ENCODE measurements around the gene SLC12A5. TPM values are rescaled to one million over a fixed set of nuclear protein-coding genes. Genes with fewer than 3 reads are reported as not detected.
"Not testable (repeated sequence)": the region's sequence is repeated elsewhere in the genome, so short reads cannot be mapped to it uniquely, and the experiment has no call there.

SLC12A5 gene
- total RNA-seq, 1 donor from 2014 or later: not detected

DNA sequence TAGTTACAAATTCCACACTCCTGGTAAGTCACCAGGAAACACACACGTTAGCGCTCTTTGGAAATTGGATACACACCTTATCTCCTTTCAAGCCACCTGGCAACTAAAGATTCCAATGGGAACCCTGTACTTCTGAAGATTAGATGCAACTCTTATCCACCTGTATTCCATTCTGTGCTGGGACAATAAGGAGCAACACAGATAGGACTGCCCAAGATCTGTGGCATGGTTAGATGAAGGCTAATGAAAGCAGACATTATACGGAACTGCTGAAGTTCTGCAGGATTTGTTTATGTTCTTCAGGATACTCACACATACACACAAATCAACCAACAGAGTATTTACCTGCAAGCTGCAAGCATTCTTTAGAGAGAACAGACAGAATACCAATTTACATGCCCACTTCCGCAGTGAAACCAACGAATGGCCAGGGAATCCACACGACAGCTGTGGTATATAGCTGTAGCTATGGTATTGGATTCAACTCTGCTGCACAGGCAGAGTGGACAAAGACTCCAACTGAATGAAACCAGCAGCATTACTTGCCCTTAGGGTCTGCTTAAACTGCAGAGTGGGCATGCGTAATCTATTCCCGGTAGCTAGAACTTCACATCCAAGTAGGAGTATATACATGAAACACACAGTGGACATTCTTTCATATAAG, 48.8 kb downstream of the SLC12A5 start:
- no peak for DNase-seq (ENCODE audit: low spot score)

DNA sequence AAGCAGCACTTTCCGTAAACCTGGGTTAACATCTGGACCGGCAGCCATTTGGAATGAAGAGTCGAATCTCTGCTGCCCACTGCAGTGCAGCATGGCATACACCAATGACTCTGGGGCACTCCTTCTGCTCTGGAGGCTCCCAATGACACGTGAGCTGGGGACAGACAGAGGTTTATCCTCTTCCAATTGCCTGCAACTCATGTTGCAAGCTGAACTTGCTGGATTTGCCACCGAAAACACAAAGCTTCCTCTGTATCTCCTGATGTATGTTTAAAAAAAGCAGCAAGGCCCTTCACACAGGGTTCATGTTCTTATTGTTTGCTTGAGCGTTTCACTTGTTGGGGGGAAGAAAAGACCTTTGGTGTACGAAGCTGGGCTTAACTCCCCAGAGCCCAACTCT, 49.9 kb downstream of the SLC12A5 start:
- DNase-seq (ENCODE audit: low spot score): no peak

DNA sequence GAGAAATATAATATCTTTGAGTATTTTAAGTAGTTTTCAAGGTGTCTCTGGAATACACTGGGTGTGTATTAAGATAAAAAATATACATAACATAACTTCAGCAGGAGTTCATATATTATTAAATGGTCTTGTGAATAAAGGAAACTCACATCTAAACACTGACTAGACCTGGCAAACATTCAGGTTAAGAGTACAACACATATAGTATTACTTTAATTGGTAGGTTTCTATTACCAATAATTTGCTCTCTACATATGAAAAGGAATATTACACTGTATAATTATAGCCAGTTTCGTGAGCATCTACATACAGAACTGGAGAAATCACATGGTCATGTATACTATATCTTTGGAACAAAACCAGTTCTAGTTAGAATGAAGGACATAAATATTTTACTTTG, 52.1 kb downstream of the SLC12A5 start:
- DNase-seq (ENCODE audit: low spot score): no peak

DNA sequence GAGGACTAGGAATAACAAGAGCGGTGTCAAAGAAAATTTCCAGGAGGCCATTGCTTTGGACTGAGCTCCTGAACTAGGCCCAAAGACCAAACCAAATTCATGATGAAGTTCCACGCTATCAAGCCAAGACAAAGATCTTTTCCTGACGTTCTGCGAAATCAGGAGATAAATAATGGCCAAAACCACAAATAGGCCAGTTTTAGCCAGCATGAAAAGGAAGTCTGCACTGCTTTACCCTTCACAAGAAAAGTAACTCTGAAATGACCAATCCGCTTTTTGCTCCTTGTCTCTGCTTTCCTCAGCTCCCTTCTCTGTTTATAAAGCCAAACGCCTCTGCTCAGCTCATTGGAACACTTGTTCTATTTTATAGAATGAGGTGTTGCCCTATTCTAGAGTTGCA, 54.1 kb downstream of the SLC12A5 start:
- no peak for DNase-seq (ENCODE audit: low spot score)

DNA sequence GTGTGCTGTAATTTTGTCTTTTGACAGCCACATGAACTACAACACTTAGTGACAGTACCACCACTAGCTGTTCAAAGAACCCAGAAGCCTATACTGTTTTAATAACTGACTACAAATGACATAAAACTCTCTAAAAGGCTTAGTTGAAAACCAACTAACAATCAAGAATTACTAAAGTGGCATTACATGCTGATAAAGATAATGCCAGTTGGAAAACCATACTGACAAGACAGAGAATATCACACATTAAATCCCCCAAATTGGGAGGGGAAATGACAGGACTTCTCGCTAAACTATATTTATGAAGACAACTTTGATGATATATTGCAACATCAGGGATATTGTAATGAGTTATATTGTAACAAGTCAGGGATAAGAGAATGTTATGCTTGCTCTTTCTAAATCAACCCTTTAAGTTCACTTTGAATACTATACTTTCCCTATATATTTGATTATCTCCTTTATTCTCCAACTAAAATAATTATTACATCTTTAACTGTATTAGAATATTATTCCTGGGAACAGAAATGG, 54.6 kb downstream of the SLC12A5 start:
- no peak for DNase-seq (ENCODE audit: low spot score)

DNA sequence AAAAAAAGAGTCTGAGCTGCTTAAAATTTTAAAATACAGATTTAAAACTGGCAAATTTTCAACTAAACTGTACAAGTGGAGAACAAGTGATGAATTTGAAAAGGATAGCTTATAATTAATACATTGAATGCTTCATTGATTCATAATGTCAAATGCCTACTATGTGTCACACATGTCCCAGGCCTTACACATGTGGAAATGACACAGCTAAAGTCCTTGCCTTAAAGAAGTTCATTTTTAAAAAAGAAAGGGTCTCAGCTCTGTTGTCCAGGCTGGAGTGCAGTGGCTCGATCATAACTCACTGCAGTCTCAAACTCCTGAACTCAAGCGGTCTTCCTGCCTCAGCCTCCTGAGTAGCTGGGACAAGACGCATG, 55.8 kb downstream of the SLC12A5 start:
- DNase-seq (ENCODE audit: low spot score): no peak

DNA sequence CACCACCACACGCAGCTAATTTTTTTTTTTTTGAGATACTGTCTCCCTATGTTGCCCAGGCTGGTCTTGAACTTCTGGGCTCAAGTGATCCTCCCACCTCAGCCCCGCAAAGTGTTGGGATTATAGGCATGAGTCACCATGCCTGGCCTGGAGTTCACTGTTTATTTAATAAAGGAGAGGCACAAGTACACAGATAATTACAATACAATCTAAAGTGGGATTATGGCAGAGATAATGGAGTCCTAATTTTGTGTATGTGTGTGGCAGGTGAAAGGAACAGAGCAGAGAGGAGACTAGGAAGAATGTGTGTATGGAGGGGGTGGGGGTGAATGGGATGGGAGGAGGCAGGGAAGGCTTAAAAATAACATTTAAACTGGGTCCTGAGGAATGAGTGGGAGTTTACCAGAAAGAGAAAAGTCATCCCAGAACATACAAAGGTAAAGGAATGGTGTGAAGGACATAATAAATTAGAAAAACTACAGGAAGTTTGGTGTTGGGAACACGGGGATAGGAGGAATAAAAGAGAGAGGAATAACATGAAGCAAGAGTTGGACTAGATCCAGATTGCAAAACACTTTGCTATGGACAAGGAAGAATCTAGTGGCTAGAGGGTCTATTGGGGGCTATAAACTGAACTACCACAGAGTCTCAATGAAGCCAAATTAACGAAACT, 56.3 kb downstream of the SLC12A5 start:
- no peak for DNase-seq (ENCODE audit: low spot score)

DNA sequence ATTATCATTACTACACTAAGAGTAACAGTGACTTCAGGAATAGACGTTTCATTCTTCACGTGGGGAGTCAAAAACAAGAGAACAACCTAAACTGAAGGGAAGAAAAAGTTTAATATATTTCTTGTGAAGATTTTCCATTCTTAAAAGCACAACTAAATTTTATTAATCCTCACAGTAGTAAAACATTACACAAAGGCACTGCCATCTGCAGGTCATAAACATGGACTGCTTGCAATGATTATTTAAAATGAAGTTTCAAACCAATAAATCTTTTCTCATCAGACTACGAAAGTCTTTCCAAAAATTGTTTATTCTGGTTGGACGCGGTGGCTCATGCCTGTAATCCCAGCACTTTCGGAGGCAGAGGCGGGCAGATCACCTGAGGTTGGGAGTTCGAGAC, 58.1 kb downstream of the SLC12A5 start:
- DNase-seq (ENCODE audit: low spot score): no peak

DNA sequence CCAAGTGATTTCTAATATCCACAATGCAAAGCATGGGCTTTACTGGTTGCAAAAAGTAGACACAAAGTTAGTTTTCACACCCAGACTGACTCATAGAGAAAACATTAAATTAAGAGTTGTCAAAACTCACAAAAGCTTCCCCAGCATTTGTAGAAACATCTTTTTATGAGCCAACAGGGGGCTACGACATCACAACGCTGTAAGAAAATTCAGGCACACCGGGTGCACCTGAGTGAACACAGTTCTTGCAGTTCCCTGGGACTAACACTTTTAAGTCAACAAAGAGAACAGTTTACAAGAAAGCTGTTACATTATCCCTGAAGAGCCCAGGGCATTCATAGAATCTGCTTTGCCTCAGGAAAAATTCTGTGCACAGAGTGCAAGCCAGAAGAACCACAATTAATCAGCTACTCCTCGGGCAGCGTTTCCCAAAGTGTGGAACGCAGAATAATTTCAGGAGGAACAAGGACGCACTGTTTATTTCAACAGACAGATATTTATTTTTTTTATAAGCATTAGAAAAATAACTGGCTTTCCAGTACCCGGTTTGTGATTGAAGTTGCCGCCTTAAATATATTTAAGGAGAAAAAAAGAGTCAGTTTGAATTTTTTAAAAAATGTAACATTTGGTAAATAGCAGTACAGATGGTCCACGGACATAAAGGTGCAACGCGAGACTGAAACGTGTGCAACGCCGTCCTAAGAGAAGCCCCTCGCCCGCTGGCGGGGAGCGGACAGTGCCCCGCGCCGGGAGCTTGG, 59.6 kb downstream of the SLC12A5 start:
- no peak for DNase-seq (ENCODE audit: low spot score)

DNA sequence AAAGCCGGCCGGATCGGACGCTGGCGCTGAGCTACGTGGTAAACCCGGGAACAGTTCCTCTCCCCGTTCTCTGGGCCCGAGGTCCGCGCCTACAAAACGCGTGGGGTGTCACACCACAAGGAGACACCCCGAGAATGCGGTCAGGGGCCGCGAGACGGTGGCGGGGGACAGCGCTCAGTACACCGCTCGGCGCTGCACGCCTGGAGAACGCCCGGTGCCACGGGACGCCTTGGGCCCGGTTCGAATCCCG, 60.1 kb downstream of the SLC12A5 start:
- no peak for DNase-seq (ENCODE audit: low spot score)

DNA sequence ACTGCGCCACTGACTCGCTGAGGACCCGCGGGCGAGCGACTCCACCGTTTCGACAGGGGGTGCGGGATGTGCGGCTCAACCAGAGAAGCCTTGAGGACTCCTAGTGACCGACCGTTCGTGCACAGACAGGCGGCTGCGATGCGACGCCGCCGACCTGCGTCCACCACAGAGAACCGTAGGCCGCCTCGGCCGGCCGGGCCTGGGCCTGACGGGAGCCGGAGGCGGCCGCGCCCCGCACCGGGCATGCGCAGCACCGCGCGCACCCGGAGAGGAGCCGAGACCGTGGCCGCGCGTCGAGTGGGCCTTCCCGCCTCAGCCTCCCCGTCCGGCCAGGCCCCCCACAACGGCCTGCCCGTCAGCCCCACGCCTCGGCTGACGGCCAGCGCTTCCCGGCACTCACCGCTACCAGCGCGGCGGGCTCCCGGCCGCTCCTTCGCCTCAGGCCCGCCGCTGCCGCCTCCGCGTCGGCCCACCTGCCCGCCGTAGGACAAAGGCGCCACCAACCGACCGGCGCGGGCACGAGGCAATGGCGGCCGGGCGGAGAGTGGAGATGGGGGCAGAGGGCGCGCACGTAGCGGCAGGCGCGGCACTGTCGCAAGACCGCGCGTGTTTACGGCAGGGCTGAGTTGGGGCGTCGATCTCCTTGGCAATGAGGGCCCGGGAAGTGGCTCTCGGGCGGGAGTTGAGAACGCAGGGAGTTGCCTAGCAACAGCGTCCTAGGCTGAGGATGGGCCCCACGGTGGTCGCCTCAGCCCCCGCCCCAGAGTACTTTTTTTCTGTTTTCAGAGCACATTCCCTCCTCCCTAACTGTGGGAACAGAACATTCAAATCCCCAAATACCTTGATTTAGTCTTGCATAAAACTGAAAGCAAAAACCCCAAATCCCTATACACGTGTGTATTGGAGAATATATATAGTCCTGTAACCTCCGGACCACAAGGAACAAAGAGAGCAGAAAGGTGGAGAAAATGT, 60.7 kb downstream of the SLC12A5 start, which contains the start of gene NCOA5:
Gene NCOA5 (minus strand): TSS at position 546 of the 972 bp plus-strand sequence. CDS start 10,538 bp downstream, outside the sequence.
- DNase-seq (ENCODE audit: low spot score): peak; percentile 96

DNA sequence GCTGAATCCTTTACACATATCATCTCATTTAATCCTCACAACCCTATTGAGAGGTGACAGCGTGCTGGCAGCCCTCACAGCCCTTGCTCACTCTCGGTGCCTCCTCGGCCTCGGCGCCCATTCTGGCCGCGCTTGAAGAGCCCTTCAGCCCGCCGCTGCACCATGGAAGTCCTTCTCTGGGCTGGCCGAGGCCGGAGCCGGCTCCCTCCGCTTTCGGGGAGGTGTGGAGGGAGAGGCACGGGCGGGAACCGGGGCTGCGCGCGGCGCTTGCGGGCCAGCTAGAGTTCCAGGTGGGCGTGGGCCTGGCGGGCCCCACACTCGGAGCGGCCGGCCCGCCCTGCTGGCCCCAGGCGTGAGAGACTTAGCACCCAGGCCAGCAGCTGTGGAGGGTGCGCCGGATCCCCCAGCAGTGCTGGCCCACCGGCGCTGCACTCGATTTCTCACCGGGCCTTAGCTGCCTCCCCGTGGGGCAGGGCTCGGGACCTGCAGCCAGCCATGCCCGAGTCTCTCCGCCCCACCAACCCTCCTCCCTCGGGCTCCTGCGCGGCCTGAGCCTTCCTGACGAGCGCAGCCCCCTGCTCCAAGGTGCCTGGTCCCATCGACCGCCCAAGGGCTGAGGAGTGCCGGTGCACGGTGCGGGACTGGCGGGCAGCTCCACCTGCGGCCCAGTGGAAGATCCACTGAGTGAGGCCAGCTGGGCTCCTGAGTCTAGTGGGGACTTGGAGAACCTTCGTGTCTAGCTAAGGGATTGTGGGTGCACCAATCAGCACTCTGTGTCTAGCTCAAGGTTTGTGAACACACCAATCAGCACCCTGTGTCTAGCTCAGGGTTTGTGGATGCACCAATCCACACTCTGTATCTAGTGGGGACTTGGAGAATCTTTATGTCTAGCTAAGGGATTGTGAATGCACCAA, 62.9 kb downstream of the SLC12A5 start:
- not testable (repeated sequence) for DNase-seq (ENCODE audit: low spot score)

DNA sequence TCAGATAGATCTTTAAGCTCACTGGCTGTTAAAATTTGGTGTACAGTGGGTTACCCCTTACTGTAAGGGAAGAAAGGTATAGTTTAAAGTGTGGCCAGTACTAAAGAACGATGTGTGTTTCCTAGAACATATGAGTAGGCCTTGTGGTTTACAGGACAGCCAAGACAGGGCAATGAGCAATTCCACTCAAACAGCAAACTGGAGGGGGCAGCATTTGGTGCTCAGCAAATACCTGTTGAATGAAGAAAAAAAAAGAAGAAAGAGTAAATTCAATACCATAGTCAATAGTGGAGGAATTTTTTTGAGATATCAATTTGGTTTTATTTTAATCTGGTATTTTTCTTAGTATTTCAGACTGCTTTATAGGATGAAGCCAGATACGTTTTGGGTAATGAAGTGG, 64.5 kb downstream of the SLC12A5 start:
- DNase-seq (ENCODE audit: low spot score): no peak

DNA sequence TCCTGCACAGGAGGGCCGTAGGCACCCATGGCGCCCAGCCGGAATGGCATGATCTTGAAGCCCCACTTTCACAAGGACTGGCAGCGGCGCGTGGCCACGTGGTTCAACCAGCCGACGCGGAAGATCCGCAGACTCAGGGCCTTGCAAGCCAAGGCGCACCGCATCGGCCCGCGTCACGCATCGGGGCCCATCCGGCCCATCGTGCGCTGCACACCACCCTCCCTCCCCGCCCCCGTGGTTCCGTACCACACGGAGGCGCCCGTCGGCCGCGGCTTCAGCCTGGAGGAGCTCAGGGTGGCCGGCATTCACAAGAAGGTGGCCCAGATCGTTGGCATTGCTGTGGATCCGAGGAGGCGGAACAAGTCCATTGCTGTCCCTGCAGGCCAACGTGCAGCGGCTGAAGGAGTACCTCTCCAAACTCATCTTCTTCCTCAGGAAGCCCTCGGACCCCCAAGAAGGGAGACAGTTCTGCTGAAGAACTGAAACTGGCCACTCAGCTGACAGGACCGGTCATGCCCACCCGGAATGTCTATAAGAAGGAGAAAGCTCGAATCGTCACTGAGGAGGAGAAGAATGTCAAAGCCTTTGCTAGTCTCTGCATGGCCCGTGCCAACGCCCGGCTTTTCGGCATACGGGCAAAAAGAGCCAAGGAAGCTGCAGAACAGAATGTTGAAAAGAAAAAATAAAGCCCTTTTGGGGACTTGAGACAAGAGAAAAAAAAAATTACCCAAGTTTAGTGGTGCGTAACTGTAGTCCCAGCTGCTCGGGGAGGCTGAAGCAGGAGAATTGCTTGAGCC, 70.7 kb downstream of the SLC12A5 start:
- no peak for DNase-seq (ENCODE audit: low spot score)

DNA sequence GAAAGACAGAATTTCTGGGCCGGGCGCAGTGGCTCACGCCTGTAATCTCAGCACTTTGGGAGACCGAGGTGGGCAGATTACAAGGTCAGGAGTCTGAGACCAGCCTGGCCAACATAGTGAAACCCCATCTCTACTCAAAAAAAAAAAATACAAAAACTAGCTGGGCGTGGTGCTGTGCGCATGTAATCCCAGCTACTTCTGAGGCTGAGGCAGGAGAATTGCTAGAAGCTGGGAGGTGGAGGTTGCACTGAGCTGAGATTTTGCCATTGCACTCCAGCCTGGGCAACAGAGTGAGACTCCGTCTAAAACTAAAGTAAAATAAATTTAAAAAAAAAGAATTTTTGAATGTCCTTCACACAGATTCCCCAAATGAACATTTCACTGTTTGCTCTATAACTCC, 71.4 kb downstream of the SLC12A5 start:
- not testable (repeated sequence) for DNase-seq (ENCODE audit: low spot score)

DNA sequence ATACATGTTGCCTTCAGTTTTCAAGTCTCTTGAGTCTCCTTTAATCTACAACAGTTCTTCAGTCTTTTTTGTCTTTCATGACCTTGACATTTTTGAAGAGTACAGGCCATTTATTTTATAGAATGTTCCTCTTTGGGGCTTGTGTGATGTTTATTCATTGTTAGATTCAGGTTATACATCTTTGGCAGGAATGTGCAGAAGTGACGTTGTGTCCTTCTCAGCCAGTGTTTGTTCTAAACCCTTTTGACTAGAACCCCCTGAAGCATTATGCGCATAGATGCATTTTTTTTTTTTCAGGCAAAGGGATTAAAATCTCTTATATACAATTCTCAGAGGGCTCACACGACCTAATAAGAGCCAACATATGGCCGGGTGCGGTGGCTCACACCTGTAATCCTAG, 72.0 kb downstream of the SLC12A5 start:
- no peak for DNase-seq (ENCODE audit: low spot score)

DNA sequence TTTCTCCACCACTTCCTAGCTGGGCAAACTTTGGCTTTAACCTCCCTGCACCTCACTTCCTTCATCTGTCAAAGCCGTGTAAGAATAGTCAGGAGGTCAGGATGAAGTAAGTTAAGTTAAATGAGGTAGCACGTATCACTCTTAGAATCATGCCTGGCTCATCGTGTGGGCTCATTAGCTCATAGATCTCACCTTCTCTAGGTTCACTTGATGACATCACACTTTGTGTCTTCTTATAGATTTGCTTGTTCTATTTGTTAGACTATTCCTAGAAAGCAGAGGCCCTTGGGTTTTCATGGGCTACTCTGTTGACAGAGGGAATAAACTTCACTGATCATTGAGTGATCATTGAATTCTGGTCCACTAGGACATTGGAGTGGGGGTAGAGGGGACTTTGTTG, 72.9 kb downstream of the SLC12A5 start:
- no peak for DNase-seq (ENCODE audit: low spot score)

DNA sequence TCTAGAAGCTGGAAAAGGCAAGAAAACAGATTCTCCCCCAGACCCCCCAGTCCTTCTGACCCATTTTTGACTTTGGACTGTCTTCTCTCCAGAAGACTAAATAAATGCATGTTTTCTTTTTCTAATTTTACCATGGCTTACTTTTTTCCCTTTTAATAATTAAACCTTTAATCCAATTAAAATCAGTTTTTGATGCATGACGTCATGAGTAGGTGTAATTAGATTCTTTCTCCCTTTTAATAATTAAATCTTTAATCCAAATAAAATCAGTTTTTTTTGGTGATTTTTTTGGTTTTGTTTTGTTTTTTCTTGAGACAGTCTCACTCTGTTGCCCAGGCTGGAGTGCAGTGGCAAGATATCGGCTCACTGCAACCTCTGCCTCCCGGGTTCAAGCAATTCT, 73.9 kb downstream of the SLC12A5 start:
- no peak for DNase-seq (ENCODE audit: low spot score)

DNA sequence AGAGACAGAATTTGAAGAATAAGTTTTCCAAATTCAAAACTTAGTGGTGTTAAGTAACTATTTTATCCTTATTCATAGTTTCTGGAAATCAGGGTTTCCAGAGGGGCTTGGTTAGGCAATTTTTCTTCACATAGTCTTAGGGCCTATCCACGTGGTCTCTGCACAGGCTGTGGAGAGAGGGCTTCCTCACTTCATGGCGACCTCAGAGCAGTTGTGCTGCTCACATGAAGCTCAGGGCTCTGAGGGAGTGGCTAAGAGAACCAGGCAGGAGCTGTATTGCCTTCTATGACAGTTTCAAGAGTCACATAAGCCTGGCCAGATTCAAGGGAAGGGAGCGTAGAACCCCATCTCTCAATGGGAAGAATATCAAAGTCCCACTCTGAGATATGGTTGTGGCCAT, 75.2 kb downstream of the SLC12A5 start:
- no peak for DNase-seq (ENCODE audit: low spot score)

DNA sequence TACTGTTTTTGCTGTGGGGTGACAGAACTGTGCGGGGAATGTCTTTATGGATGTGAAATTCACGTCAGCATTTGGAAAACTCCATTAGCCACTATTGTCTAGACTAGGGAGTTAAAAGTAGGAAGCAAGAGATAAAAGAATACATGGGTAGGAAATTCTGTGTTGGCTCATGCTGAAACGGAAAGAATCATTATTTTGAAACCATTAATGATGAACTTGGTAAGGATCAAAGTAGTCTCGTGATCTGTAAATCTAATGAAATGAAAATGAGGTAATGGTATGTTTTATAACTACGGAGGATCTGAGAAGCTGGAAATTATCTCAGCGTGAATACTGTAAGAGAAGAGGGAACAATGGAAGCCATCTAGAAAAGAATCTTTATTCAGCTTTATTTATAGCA, 78.0 kb downstream of the SLC12A5 start:
- DNase-seq (ENCODE audit: low spot score): no peak

Data from ureter (tissue), 1 donor.